Renal pelvis (tissue), 4 donors: Measurements from ENCODE around the gene FAM136A. TPM values are rescaled to one million over a fixed set of nuclear protein-coding genes. Genes with fewer than 3 reads are reported as not detected.
"Not testable (repeated sequence)": the region's sequence is repeated elsewhere in the genome, so short reads cannot be mapped to it uniquely, and the experiment has no call there.

ENCODE experiments used
- DNase-seq: peaks from one replicate; pipeline ENCODE4 v3.0.0-alpha.2; 2013
- polyA plus RNA-seq, 3 donors: library from polyadenylated mRNA; unstranded; fragments of 120-200 nt; gene quantifications; one replicate each; pipeline ENCODE4 v1.2.1, GENCODE V29; 2013; ENCODE audit not compliant: insufficient read length in 3 of 3

FAM136A gene
- polyA plus RNA-seq, 3 donors: 72.8 to 82.2 (median 77.4) TPM

DNA sequence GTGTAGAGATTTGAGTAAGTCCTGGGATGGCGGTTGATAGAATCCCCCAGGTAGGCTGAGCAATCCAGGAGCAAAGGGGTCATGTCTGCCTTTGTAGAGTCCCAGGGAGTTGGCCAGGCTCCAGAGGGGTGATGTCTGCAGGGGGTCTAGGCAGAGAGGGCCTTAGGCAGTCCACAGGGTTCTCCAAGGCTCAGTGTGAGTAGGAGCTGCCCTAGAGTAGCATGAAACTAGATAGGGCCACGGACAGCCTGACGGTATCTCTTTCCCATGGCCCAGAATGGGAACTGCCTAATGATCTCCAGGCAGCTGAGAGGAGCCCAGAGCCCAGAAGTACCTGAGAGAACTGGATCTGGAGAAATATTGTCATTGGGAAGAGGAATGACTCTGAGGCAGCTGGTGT is 9.0 kb upstream of the FAM136A start:
- DNase-seq: no peak

- no peak for DNase-seq
Observed at GRCh38 chr2:70305531-70305930, 3.7 kb upstream of the FAM136A start.

DNA sequence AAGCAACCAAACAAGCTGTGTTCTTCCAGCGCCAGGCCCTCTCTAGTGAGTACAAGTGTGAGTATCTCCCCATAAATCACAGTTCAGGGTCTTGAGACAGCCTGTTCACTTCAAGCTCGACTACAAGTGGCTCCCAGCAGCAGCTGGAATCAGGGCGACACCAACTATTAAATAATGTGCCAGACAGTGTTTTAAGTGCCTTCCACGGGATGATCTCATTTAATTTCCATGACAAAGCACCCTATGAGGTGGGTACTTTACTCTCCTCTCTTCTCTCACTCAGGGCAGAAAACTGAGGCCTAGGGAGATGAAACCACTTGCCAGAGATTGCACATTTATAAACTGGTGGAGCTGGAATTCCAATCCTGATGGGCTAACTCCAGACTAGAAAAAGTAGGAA is 2.6 kb upstream of the FAM136A start:
- no peak for DNase-seq

DNA sequence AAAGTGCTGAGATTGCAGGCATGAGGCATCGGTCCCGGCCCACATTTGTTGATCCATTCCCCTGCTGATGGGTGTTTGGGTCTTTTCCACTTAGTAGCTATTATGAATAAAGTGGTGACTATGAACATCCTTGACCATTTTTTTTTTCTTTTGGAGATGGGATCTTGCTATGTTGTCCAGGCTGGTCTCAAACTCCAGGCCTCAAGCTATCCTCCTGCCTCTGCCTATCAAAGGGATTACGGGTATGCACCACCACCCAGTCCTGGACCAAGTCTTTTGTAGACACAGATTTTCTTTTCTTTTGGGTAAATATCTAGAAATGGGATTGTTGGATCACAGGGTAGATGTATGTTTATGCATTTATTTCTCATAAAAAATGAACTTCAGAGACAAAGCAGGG is 1.3 kb upstream of the FAM136A start:
- no peak for DNase-seq

DNA sequence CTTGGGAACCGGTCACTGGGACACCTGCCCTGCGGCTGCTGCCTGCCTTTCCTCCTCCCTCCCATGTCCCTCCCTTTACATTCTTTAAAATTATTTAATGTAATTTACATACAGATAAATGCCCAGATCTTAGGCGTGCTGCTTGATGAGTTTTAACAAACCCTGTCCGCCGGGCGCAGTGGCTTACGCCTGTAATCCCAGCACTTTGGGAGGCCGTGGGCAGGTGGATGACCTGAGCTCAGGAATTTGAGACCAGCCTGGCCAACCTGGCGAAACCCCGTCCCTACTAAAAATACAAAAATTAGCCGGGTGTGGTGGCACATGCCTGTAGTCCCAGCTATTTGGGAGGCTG is 304 bp upstream of the FAM136A start:
- DNase-seq: not testable (repeated sequence)

DNA sequence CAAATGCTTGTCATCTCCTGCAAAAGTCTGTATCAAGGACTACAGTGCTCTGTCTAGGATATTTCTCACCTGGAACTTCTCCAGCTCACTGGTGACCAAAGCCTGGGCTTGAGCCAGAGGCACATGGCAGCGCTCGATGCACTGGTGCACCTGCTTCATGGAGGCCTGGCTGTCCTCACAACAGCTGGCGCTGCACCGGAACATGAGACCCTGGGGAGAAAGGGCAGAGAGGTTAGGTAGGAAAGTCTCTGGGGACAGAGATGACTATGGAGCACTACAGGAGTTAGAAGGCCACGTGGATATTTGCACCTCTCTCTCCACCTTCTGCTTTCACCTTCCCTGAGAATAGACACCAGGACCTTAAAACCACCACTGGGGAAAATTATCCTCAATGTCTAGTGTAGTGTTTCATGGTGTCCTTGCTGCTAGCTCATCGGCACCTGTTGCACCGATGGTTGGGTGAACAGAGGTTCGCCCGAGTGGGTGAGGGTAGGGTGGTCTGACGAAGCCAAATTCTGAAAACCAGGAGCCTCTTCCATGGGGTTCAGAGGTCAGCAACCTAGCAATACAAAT is 1.0 kb downstream of the FAM136A start:
- no peak for DNase-seq

GRCh38 chr2:70297828-70298227 is 4.0 kb downstream of the FAM136A start:
- not testable (repeated sequence) for DNase-seq

GRCh38 chr2:70283500-70284191 is 18.2 kb downstream of the FAM136A start:
- DNase-seq: no peak

DNA sequence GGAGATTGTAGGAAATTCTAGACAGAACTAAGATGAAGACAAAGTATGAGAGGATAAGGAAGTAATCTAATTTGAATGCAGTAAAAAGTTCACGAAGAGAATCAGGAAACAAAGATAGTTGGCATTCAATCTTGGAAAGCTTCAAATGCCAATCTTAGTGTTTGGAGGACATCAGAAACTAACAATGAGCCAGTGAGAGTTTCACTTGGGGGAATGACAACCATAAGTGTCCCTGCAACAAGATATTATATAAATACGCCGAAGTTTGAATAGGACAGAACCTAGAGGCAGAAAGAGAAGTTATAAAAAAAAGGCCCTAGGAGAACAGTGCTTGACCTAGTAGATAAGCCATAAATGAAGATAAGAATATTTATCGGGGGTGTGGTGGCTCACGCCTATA is 19.4 kb downstream of the FAM136A start:
- no peak for DNase-seq

DNA sequence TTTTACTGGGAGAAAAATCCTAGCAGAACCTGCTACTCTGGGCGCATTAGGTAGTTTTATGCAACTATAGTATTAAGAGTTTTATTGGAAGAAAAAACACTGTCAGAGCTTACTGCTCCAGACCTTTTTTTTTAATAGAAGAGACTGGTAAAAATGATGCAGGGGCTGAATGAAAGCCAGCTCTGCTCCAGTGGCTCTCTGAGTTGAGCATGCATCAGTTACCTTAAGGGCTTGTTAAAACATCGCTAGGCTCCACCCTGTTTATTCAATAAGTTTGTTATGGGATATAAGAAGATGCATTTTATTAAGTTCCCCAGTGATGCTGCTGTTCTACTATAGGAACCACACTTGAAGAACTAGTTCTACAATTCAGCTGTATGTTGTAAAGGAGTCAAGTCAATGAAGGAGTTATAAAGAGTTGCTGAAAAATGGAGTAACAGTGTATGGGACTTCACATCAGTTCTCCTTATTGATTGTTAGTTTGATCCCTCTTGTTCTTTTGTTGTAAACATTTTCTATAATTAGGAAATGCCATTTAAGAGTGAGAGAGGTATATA is 21.5 kb downstream of the FAM136A start:
- no peak for DNase-seq

DNA sequence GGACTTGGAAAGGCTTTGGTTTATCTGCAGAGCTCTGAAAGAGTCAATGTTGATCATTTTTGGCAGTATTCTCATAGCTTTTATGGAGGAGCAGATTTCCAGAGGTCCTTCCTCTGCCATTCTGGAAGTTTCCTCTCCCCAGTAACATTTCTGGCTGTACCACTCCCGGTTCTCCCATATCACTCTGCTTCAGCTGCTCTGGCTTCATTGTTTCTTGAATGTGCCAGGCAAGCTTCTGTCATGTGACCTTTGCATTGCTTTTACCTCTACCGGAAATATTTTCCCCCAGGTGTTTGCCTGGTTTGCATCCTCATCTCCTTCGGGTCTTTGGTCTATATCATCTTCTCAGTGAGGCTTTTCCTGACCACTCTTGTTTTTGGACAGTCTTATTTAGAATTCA is 31.5 kb downstream of the FAM136A start:
- DNase-seq: no peak

GRCh38 chr2:70269422-70270302 is 32.2 kb downstream of the FAM136A start:
- DNase-seq: not testable (repeated sequence)

DNA sequence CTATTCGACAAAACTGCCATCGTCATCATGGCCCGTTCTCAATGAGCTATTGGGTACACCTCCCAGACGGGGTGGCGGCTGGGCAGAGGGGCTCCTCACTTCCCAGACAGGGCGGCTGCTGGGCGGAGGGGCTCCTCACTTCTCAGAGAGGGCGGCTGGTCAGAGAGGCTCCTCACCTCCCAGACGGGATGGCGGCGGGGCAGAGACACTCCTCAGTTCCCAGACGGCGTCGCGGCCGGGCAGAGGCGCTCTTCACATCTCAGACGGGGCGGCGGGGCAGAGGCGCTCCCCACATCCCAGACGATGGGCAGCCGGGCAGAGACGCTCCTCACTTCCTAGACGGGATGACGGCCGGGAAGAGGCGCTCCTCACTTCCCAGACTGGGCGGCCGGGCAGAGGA is 34.9 kb downstream of the FAM136A start:
- DNase-seq: not testable (repeated sequence)

DNA sequence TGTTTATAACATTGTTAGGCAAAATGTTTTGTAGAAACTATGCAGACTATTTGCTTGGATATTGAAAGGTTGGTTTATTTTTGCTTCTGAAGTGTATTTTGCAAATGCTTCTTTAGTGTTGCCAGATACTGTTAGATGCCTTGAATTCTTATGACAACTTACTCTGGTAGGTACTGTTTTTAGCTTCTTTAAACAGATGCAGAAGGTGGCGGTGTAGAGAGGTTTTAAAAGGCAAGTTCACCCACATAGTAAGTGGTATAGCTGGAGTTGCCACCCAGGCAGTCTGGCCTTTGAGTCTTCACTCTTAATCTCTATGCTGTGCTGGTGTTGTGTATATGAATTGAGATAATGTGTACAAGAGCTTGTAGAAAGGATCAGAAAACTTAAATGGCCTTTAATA is 40.4 kb downstream of the FAM136A start:
- DNase-seq: no peak

DNA sequence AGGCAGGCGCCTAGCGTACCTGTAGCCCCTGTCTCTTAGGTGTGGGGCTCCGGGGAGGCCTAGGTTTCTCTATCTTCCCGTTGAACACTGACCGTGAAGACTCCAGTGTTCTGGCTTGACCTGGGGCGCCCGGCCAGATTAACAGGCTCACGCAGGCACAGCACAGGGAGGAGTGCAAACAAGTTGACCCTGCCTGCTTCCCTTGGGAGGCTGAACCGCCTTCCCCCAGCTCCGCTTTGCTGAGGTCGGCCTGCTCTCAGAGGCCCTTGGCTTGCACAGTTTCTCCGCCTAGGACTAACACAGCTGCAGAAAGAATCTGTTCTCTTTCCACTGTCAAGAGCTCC is 43.4 kb downstream of the FAM136A start:
- no peak for DNase-seq

DNA sequence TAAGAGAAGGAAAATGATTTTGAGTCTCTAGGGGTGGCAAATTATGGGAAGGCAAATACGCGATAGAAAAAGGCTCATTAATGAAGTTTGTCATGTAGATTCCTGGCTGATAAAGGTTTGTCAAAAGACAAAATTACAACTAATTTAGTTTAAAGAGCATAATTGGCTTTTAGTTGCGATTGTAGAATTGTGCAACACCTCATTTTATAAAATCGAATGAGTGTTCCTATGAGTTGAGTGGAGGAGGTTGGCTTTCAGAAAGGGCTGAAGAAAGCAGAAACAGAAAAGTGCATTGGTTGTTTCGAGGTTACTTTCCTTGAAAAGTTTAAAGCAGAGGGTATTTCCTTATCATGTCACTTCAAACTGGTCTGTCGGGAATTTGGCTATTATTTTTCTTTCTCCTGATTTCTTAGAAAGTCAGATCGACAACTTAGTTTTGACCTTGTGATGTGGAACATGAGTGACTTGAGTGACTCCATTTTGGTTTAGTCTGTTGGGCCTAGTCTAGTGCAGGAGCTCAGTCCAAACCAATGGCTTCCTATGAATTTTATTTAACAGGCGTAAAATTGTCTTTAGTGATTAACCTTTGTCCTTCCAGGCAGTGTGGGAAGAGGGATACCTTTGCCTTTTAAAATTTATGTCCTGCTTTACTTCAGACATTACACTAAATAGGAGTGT is 46.1 kb downstream of the FAM136A start:
- no peak for DNase-seq

DNA sequence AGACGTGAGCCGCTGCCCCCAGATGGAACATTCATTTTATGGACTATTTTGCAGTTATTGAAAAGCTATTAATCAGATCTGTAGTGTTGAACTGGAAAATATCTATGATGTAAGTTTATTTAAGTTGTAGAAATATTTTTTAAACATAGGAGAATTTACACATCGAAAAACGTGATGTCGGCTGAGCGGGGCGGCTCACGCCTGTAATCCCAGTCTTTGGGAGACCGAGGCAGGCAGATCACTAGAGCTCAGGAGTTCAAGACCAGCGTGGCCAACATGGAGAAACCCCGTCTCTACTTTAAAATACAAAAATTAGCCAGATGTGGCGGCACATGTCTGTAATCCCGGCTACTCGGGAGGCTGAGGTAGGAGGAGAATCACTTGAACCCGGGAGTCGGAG is 51.4 kb downstream of the FAM136A start:
- DNase-seq: no peak

DNA sequence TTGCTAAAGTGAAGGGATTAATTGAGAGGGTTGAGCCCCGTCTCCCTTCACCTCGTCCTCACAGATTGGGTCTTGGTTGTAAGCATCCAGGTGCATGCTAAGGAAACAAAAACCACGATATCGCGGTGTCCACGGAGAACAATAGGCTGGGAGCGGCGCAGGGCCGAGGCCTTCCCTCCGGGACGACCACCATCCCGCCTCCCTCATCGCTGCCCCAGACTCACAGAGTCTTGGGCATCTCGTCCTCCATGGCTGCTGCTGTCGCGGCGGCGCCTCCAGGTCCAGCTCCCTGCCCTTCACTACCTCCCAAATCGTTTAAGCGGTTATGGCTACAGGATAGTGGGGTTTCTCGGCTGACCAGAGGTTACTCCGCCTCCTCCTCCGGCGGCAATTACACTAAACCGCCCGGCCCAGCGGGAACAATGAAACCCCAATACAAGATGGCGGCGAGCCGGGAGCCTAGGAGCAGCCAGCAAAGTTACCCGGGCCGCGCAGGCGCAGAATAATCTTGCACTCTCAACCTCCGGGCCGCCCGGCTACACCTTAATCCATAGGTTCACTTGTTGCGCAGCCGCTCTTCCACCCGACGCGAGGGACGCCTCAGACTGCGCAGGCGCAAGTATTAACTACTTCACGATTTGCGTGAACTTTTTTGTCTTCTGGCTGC is 53.6 kb downstream of the FAM136A start, which contains the start of gene TIA1:
TIA1 (minus strand) TSS at position 448 of the 667 bp plus-strand sequence; CDS start at position 250, 198 bp downstream.
- peak; percentile 99 for DNase-seq

DNA sequence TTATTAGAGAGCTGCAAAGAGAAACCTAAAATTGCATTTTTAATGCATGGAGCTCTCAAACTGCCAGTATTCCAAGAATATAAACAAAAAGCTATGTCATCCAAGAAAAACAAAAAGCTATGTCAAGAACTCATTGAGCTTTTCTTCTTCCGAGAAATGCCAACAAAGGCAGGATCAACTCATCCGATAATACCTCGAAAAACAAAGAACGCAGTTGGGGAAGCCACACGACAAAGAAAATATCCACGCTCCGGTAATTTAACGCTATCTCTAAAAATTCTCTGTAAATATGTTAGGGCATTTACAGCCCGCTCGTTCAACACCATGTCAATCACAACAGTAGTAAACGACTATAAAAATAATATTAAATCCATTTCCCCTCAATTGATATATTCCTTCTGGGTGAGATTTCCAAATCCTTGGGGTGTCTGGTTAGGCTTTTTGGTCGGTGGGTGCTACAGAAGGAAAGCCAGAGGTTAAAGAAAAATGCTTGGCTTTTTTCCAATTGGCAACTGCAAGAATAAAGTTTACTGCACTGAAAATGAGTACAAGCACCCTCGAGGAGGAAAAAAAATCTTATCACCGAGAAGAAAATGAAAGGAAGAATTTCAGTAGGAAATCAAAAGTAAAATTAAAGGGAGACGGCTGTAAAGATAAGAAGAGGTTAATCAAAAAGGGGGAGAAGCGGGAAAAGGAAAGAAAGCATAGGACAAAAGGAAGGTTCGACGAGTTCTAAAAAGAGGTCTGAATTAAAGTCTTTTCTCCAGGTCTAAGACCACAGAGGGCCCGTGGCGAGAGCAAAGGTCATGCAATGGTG is 54.3 kb downstream of the FAM136A start:
- DNase-seq: peak; percentile 42
